Adrenal gland (tissue), 5 donors: ENCODE data around the gene DPEP1.

ENCODE experiments used
- CTCF ChIP-seq, 6 experiments: fragments of 450-650 bp in 4 of 6; fragments of 200-600 bp in 2 of 6; sonication (generic) in 1 of 6; IDR thresholded peaks; 1 replicate in 5 of 6; 2 replicates in 1 of 6; pipeline versions ENCODE4 v1.5.1 to v1.8.0; 2016 to 2021; ENCODE audit warnings: antibody characterized with exemption in 6 of 6, mild to moderate bottlenecking in 2 of 6, moderate library complexity in 1 of 6
- POLR2A ChIP-seq, 2 donors: fragments of 450-650 bp; IDR thresholded peaks; one replicate each; pipeline ENCODE4 v1.6.1; 2017; ENCODE audit warnings: antibody characterized with exemption in 2 of 2, mild to moderate bottlenecking in 2 of 2, moderate library complexity in 1 of 2
- donor health status: DM: no; HTN: no; CAD: no.

- TF ChIP-seq POLR2A (IDR thresholded peaks at IDR 0.05) (no peak), CTCF (IDR thresholded peaks at IDR 0.05) (no peak)
Observed at GRCh38 chr16:89596957-89597649, 16.3 kb upstream of the DPEP1 start.
